ENCODE data around the gene TGM3.

Gene TGM3

DNA sequence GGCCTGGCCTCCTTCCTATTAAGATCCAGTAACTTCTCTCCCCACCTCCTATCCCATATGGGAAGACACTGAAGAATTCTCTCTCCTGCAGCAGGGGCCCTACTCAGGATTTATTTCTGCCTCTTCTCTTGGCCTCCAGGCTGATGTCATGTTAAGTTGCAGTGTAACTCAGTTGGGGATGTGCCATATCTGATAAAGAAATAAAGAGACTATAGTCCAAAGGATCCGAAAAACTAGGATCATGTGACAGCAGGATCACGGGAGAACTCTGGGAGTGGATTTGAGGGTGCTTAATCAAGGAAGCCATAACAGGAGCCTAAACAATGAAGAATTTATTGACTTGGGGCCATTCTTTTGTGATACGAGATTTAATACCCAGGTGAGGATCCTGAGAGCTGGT, 46.4 kb downstream of the TGM3 start:
- H3K9ac ChIP-seq (ENCODE audit: low read length), result no peak overlapping the region

DNA sequence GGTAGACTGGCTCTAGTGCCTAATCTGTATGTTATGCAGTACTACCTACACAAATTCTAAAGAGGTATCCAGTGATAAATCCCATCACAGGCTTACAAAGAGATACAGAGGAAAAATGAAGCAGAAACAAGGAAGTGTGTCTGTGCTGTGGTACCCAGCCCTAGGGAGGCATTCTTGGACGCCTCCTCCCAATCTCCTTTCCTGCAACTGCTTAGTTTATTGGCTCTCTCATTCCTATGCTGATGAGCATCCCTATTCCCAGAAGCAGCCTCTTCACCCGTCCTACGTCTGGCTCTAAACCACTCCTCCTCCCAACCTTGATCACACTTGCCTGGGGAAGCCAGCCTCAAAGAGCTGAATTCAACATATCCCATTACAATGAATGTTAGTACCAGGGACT, 50.4 kb downstream of the TGM3 start:
- WGBS, result 78% methylated on average over 3 of the region's 3 CpGs
- H2AK5ac ChIP-seq (ENCODE audit: low read length, severe bottlenecking), result no peak overlapping the region

More for the DNA sequence above, 46.4 kb downstream of the TGM3 start:
- 81% methylated on average over 3 of the region's 3 CpGs for WGBS
- Histone ChIP-seq H3K14ac (ENCODE audit: low read length in 2 of 2) (no peak overlapping the region), H3K4me1 (ENCODE audit: control insufficient read depth, insufficient read depth, low read depth, low read length) (no peaks in the 10 kb centered on the region), H3K79me1 (replicated peaks; ENCODE audit: low read length, poor library complexity, severe bottlenecking) (no peaks in the 10 kb centered on the region), H3K4me2 (ENCODE audit: low read length, poor library complexity, severe bottlenecking) (no peak overlapping the region), H3K27ac (ENCODE audit: low read length, poor library complexity, severe bottlenecking) (no peak overlapping the region), H4K8ac (ENCODE audit: low read length) (no peak overlapping the region), H2BK5ac (ENCODE audit: low read depth, low read length, poor library complexity, severe bottlenecking) (no peak overlapping the region), H2AFZ (ENCODE audit: low read depth, low read length) (no peak overlapping the region), H2BK120ac (ENCODE audit: low read depth, low read length) (no peak overlapping the region), H3K4me3 (ENCODE audit: insufficient read depth in 1 of 2, low read depth in 1 of 2, low read length in 2 of 2) (no peak overlapping the region), H3K18ac (ENCODE audit: low read depth in 1 of 2, low read length in 2 of 2) (no peak overlapping the region), H3K27me3 (ENCODE audit: control insufficient read depth in 1 of 2, insufficient read depth in 1 of 2, low read length in 2 of 2) (peaks cover 0 to 3% of the 10 kb centered on the region in 2 experiments), H3K9me3 (ENCODE audit: control insufficient read depth, low read length) (no peaks in the 10 kb centered on the region), H3K36me3 (ENCODE audit: control insufficient read depth in 1 of 2, insufficient read depth in 2 of 2, low read depth in 1 of 2, low read length in 2 of 2) (no peaks in the 10 kb centered on the region), H4K91ac (ENCODE audit: low read length) (no peak overlapping the region), H2BK15ac (ENCODE audit: low read depth, poor library complexity, severe bottlenecking) (no peak overlapping the region), H3K4ac (ENCODE audit: low read depth in 1 of 2, low read length in 2 of 2) (no peak overlapping the region), H2BK12ac (ENCODE audit: low read length in 2 of 2) (no peak overlapping the region), H3K23ac (ENCODE audit: low read length in 2 of 2) (no peak overlapping the region), H2AK5ac (ENCODE audit: low read length, severe bottlenecking) (no peak overlapping the region)
- no peak for DNase-seq

DNA sequence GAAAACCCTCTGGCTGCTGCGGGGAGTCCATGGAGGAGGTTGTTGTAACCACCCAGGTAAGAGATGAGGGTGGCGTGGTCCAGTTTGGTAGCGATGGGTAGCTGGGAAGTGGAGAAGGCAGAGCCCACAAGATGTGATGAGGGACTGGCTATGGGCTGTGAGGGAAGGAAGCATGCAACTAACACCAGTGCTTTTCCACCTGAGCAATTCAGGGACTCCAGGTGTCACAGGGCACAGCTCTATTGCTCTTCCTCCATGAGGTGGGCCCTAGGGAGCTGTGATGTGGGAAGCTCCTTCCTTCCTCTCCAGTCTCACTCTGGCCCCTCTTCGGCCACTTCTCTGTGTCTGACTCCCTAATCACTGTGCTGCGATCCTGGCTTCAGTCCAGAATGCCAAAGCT, 52.5 kb downstream of the TGM3 start:
- no peak overlapping the region for H3K23ac ChIP-seq (ENCODE audit: low read length in 2 of 2)
- no peak overlapping the region for H3K9ac ChIP-seq (ENCODE audit: low read length)
- no peak overlapping the region for H2AFZ ChIP-seq (ENCODE audit: low read depth, low read length)
- H2BK120ac ChIP-seq (ENCODE audit: low read depth, low read length), result no peak overlapping the region
- no peak overlapping the region for H2BK12ac ChIP-seq (ENCODE audit: low read length in 2 of 2)
- no peaks in the 10 kb centered on the region for H3K79me1 ChIP-seq (replicated peaks; ENCODE audit: low read length, poor library complexity, severe bottlenecking)
- H3K27me3 ChIP-seq (ENCODE audit: control insufficient read depth in 1 of 2, insufficient read depth in 1 of 2, low read length in 2 of 2), result peaks cover 1 to 3% of the 10 kb centered on the region in 2 experiments
- WGBS, result 87% methylated on average over 5 of the region's 5 CpGs
- H3K18ac ChIP-seq (ENCODE audit: low read depth in 1 of 2, low read length in 2 of 2), result no peak overlapping the region
- no peaks in the 10 kb centered on the region for H3K36me3 ChIP-seq (ENCODE audit: control insufficient read depth in 1 of 2, insufficient read depth in 2 of 2, low read depth in 1 of 2, low read length in 2 of 2)
- no peak overlapping the region for H3K4me3 ChIP-seq (ENCODE audit: insufficient read depth in 1 of 2, low read depth in 1 of 2, low read length in 2 of 2)
- H3K4ac ChIP-seq (ENCODE audit: low read depth in 1 of 2, low read length in 2 of 2), result no peak overlapping the region
- H3K4me1 ChIP-seq (ENCODE audit: control insufficient read depth, insufficient read depth, low read depth, low read length), result peaks cover 2% of the 10 kb centered on the region
- no peak overlapping the region for H3K14ac ChIP-seq (ENCODE audit: low read length in 2 of 2)
- H2BK15ac ChIP-seq (ENCODE audit: low read depth, poor library complexity, severe bottlenecking), result no peak overlapping the region
- no peak for DNase-seq
- H4K8ac ChIP-seq (ENCODE audit: low read length), result no peak overlapping the region
- H4K91ac ChIP-seq (ENCODE audit: low read length), result no peak overlapping the region
- H2AK5ac ChIP-seq (ENCODE audit: low read length, severe bottlenecking), result no peak overlapping the region
- no peak overlapping the region for H3K27ac ChIP-seq (ENCODE audit: low read length, poor library complexity, severe bottlenecking)
- H3K9me3 ChIP-seq (ENCODE audit: control insufficient read depth, low read length), result no peaks in the 10 kb centered on the region
- no peak overlapping the region for H2BK5ac ChIP-seq (ENCODE audit: low read depth, low read length, poor library complexity, severe bottlenecking)
- no peak overlapping the region for H3K4me2 ChIP-seq (ENCODE audit: low read length, poor library complexity, severe bottlenecking)

More for the DNA sequence above, 50.4 kb downstream of the TGM3 start:
- Histone ChIP-seq H3K23ac (ENCODE audit: low read length in 2 of 2) (no peak overlapping the region), H3K14ac (ENCODE audit: low read length in 2 of 2) (no peak overlapping the region), H2AFZ (ENCODE audit: low read depth, low read length) (no peak overlapping the region), H3K4me1 (ENCODE audit: control insufficient read depth, insufficient read depth, low read depth, low read length) (no peaks in the 10 kb centered on the region), H3K18ac (ENCODE audit: low read depth in 1 of 2, low read length in 2 of 2) (no peak overlapping the region), H2BK12ac (ENCODE audit: low read length in 2 of 2) (no peak overlapping the region), H2BK5ac (ENCODE audit: low read depth, low read length, poor library complexity, severe bottlenecking) (no peak overlapping the region), H2BK120ac (ENCODE audit: low read depth, low read length) (no peak overlapping the region), H3K36me3 (ENCODE audit: control insufficient read depth in 1 of 2, insufficient read depth in 2 of 2, low read depth in 1 of 2, low read length in 2 of 2) (no peaks in the 10 kb centered on the region), H3K79me1 (replicated peaks; ENCODE audit: low read length, poor library complexity, severe bottlenecking) (no peaks in the 10 kb centered on the region), H3K4ac (ENCODE audit: low read depth in 1 of 2, low read length in 2 of 2) (no peak overlapping the region), H3K27ac (ENCODE audit: low read length, poor library complexity, severe bottlenecking) (no peak overlapping the region), H3K9me3 (ENCODE audit: control insufficient read depth, low read length) (no peaks in the 10 kb centered on the region), H4K91ac (ENCODE audit: low read length) (no peak overlapping the region), H4K8ac (ENCODE audit: low read length) (no peak overlapping the region), H3K4me3 (ENCODE audit: insufficient read depth in 1 of 2, low read depth in 1 of 2, low read length in 2 of 2) (no peak overlapping the region), H3K4me2 (ENCODE audit: low read length, poor library complexity, severe bottlenecking) (no peak overlapping the region), H2BK15ac (ENCODE audit: low read depth, poor library complexity, severe bottlenecking) (no peak overlapping the region), H3K9ac (ENCODE audit: low read length) (no peak overlapping the region), H3K27me3 (ENCODE audit: control insufficient read depth in 1 of 2, insufficient read depth in 1 of 2, low read length in 2 of 2) (peaks cover 0 to 3% of the 10 kb centered on the region in 2 experiments)
- DNase-seq, result no peak

DNA sequence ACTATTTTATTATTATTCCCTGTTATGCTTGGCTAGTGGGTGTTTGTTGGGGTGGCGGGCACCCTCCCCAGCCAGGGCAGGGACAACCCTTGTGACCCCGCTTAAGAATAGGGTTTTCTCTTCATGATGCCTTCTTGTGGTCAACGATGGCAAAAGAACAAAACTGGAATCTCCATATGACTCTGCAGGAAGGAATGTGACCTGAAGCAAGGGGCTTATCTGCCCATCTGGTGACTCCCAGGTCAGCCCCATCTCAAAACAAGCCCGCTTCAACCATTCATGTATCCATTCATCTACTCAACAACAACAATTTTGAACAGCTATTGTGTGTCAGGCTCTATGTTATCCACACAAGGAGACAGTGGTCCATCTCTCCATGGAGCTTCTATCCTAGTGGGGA, 54.0 kb downstream of the TGM3 start:
- no peak overlapping the region for H2BK15ac ChIP-seq (ENCODE audit: low read depth, poor library complexity, severe bottlenecking)
- no peak overlapping the region for H2AK5ac ChIP-seq (ENCODE audit: low read length, severe bottlenecking)
- 61% methylated on average over 4 of the region's 4 CpGs for WGBS

More for the DNA sequence above, 54.0 kb downstream of the TGM3 start:
- Histone ChIP-seq H3K23ac (ENCODE audit: low read length in 2 of 2) (no peak overlapping the region), H4K8ac (ENCODE audit: low read length) (no peak overlapping the region), H3K18ac (ENCODE audit: low read depth in 1 of 2, low read length in 2 of 2) (no peak overlapping the region), H2BK5ac (ENCODE audit: low read depth, low read length, poor library complexity, severe bottlenecking) (no peak overlapping the region), H3K27ac (ENCODE audit: low read length, poor library complexity, severe bottlenecking) (no peak overlapping the region), H3K79me1 (replicated peaks; ENCODE audit: low read length, poor library complexity, severe bottlenecking) (no peaks in the 10 kb centered on the region), H4K91ac (ENCODE audit: low read length) (no peak overlapping the region), H2BK12ac (ENCODE audit: low read length in 2 of 2) (no peak overlapping the region), H3K4me3 (ENCODE audit: insufficient read depth in 1 of 2, low read depth in 1 of 2, low read length in 2 of 2) (no peak overlapping the region), H3K14ac (ENCODE audit: low read length in 2 of 2) (no peak overlapping the region), H3K4ac (ENCODE audit: low read depth in 1 of 2, low read length in 2 of 2) (no peak overlapping the region), H3K27me3 (ENCODE audit: control insufficient read depth in 1 of 2, insufficient read depth in 1 of 2, low read length in 2 of 2) (peaks cover 3 to 6% of the 10 kb centered on the region in 2 experiments), H3K4me2 (ENCODE audit: low read length, poor library complexity, severe bottlenecking) (no peak overlapping the region), H3K9me3 (ENCODE audit: control insufficient read depth, low read length) (no peaks in the 10 kb centered on the region), H3K9ac (ENCODE audit: low read length) (no peak overlapping the region), H2BK120ac (ENCODE audit: low read depth, low read length) (no peak overlapping the region), H3K4me1 (ENCODE audit: control insufficient read depth, insufficient read depth, low read depth, low read length) (peaks cover 2% of the 10 kb centered on the region), H3K36me3 (ENCODE audit: control insufficient read depth in 1 of 2, insufficient read depth in 2 of 2, low read depth in 1 of 2, low read length in 2 of 2) (no peaks in the 10 kb centered on the region), H2AFZ (ENCODE audit: low read depth, low read length) (no peak overlapping the region)
- no peak for DNase-seq

Measured in mesenchymal stem cell (in vitro differentiated cells and primary cell).